ENCODE results near the gene KANTR. TPM values are rescaled to one million over a fixed set of nuclear protein-coding genes. Genes with fewer than 3 reads are reported as not detected.
A peak's percentile ranks its signal among the peaks of the same experiment; 100 is the strongest.

KANTR gene
- total RNA-seq, 1 experiment from 2014 or later: 9.7 TPM

DNA sequence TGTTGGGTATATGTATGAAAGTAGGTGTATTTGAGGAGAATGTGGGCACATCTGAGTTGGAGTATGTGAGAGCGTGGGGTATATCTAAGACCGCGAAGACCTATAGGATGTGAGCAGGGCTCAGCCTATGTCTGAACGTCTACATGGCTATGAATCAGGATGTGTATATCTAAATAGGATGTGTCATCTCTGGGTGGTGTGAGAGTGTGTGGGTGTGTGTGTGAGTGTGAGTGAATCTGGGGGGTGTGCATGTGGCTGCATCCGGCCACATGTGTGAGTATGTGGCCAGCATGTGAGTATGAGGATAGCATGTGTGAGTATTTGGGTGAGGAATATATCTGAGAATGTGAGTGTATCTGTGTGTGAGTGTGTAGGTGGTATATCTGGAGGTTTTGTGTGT, 37.6 kb upstream of the KANTR start:
- H3K79me2 ChIP-seq (ENCODE audit: low read length): peaks cover 5% of the 10 kb centered on the region; the same call in 1 of the 2 replicates
- intact Hi-C loops (cut with micrococcal nuclease): no loop called here
- CTCF ChIA-PET: no interaction called here
- no peak for DNase-seq
- H4K20me1 ChIP-seq (ENCODE audit: low read length): no peaks in the 10 kb centered on the region
- H3F3A ChIP-seq (ENCODE audit: low read length, unreplicated experiment): no peaks in the 10 kb centered on the region
- BruUV-seq (replicated peaks): no TSS peak
- no peak overlapping the region for H3K9ac ChIP-seq (ENCODE audit: low read length)
- no peak overlapping the region for H3K4me2 ChIP-seq (ENCODE audit: low read length)
- no peaks in the 10 kb centered on the region for H3K27me3 ChIP-seq (ENCODE audit: low read length)
- H3K9me3 ChIP-seq (ENCODE audit: low read length): no peaks in the 10 kb centered on the region
- no peak overlapping the region for H2AFZ ChIP-seq (ENCODE audit: low read length)
- H3K36me3 ChIP-seq (ENCODE audit: low read depth, low read length): no peaks in the 10 kb centered on the region
- ATAC-seq: peak; percentile 24; the same call in 1 of the 2 replicates
- no peak overlapping the region for H3K27ac ChIP-seq (ENCODE audit: low read length)
- TF ChIP-seq EZH2 (IDR thresholded peaks at IDR 0.05; ENCODE audit: low read length, unreplicated experiment) (no peak), EZH2phosphoT487 (IDR thresholded peaks at IDR 0.05; ENCODE audit: borderline replicate concordance, low read length) (no peak)
- TF ChIP-seq, protein P1, sequence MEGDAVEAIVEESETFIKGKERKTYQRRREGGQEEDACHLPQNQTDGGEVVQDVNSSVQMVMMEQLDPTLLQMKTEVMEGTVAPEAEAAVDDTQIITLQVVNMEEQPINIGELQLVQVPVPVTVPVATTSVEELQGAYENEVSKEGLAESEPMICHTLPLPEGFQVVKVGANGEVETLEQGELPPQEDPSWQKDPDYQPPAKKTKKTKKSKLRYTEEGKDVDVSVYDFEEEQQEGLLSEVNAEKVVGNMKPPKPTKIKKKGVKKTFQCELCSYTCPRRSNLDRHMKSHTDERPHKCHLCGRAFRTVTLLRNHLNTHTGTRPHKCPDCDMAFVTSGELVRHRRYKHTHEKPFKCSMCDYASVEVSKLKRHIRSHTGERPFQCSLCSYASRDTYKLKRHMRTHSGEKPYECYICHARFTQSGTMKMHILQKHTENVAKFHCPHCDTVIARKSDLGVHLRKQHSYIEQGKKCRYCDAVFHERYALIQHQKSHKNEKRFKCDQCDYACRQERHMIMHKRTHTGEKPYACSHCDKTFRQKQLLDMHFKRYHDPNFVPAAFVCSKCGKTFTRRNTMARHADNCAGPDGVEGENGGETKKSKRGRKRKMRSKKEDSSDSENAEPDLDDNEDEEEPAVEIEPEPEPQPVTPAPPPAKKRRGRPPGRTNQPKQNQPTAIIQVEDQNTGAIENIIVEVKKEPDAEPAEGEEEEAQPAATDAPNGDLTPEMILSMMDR (conservative IDR thresholded peaks at IDR 0.05; ENCODE audit: low read depth, low read length): no peak
- H3K9me2 ChIP-seq (replicated peaks; ENCODE audit: low read length): no peaks in the 10 kb centered on the region
- H3K4me3 ChIP-seq (ENCODE audit: low read length): no peak overlapping the region
- H3K4me1 ChIP-seq (ENCODE audit: insufficient read depth, low read length): peaks cover 4% of the 10 kb centered on the region; the same call in 1 of the 2 replicates
- POLR2A ChIA-PET (ENCODE audit: unreplicated experiment): no interaction called here

DNA sequence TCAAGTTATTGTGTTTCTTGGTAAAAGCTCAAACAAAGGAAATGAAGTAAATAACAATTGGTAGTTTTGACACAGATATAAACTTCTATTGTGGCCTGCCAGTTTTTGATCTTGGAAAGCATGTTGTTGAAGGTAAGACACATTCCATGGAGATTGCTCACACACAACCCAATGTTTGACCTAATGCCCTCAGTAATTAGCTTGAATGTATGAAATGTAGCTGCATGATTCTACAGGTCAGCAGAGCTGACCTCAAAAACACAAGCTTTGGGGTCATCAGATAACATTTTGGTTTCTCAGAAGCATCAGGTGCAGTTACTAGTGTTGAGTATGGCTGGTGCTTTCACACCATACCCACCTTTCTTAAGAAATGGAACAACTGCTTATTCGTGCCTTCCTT, 28.8 kb upstream of the KANTR start:
- H3K36me3 ChIP-seq (ENCODE audit: low read depth, low read length): no peaks in the 10 kb centered on the region
- no peak for TF ChIP-seq EZH2 (IDR thresholded peaks at IDR 0.05; ENCODE audit: low read length, unreplicated experiment)
- TF ChIP-seq, protein P1 (conservative IDR thresholded peaks at IDR 0.05; ENCODE audit: low read depth, low read length): no peak
- no peak for TF ChIP-seq EZH2phosphoT487 (IDR thresholded peaks at IDR 0.05; ENCODE audit: borderline replicate concordance, low read length)

DNA sequence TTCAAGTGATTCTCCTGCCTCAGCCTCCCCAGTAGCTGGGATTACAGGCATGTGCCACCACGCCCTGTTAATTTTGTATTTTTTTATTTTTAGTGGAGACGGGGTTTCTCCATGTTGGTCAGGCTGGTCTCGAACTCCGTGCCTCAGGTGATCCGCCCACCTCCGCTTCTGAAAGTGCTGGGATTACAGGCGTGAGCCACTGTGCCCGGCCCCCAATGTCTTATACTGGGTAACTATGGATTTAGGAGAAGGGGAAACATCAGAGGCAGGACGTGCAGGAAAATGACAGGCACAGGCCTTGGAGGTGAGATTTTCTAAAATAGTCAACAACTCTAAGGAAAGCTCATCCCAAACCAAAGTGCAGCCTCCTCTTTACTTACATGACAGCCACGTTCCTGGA, 22.9 kb upstream of the KANTR start:
- no peaks in the 10 kb centered on the region for H3K36me3 ChIP-seq (ENCODE audit: low read depth, low read length)
- no peaks in the 10 kb centered on the region for H3K27me3 ChIP-seq (ENCODE audit: low read length)
- no peaks in the 10 kb centered on the region for H3K79me2 ChIP-seq (ENCODE audit: low read length)
- TF ChIP-seq EZH2phosphoT487 (IDR thresholded peaks at IDR 0.05; ENCODE audit: borderline replicate concordance, low read length): no peak
- no peak for TF ChIP-seq EZH2 (IDR thresholded peaks at IDR 0.05; ENCODE audit: low read length, unreplicated experiment)
- TF ChIP-seq, protein P1 (conservative IDR thresholded peaks at IDR 0.05; ENCODE audit: low read depth, low read length): no peak
- BruUV-seq (replicated peaks): no TSS peak
- ChIA-PET CTCF (no interaction called here), POLR2A (ENCODE audit: unreplicated experiment) (no interaction called here)
- H3K9me3 ChIP-seq (ENCODE audit: low read length): no peaks in the 10 kb centered on the region
- no peak overlapping the region for H3K9ac ChIP-seq (ENCODE audit: low read length)
- ATAC-seq (no peak), DNase-seq (no peak)
- no peaks in the 10 kb centered on the region for H3K9me2 ChIP-seq (replicated peaks; ENCODE audit: low read length)
- H3F3A ChIP-seq (ENCODE audit: low read length, unreplicated experiment): no peaks in the 10 kb centered on the region
- H3K27ac ChIP-seq (ENCODE audit: low read length): no peak overlapping the region
- intact Hi-C loops (cut with micrococcal nuclease): loop anchor here (1.0 kb wide), 2 partner anchors 18 to 22 kb away; no protein-coding TSS in a partner anchor
- H4K20me1 ChIP-seq (ENCODE audit: low read length): no peaks in the 10 kb centered on the region
- H3K4me3 ChIP-seq (ENCODE audit: low read length): no peak overlapping the region
- H3K4me2 ChIP-seq (ENCODE audit: low read length): no peak overlapping the region
- H2AFZ ChIP-seq (ENCODE audit: low read length): peak overlapping the region; percentile 96; the same call in 1 of the 2 replicates
- peaks cover 7% of the 10 kb centered on the region; the same call in 1 of the 2 replicates for H3K4me1 ChIP-seq (ENCODE audit: insufficient read depth, low read length)

More for the DNA sequence above, 28.8 kb upstream of the KANTR start:
- POLR2A ChIA-PET (ENCODE audit: unreplicated experiment): no interaction called here
- intact Hi-C loops (cut with micrococcal nuclease): no loop called here
- H3K4me3 ChIP-seq (ENCODE audit: low read length): no peak overlapping the region
- H3K9ac ChIP-seq (ENCODE audit: low read length): no peak overlapping the region
- H2AFZ ChIP-seq (ENCODE audit: low read length): no peak overlapping the region
- no peak for DNase-seq
- H3F3A ChIP-seq (ENCODE audit: low read length, unreplicated experiment): no peaks in the 10 kb centered on the region
- no peaks in the 10 kb centered on the region for H4K20me1 ChIP-seq (ENCODE audit: low read length)
- no peaks in the 10 kb centered on the region for H3K79me2 ChIP-seq (ENCODE audit: low read length)
- no peaks in the 10 kb centered on the region for H3K9me2 ChIP-seq (replicated peaks; ENCODE audit: low read length)
- no peaks in the 10 kb centered on the region for H3K9me3 ChIP-seq (ENCODE audit: low read length)
- H3K27ac ChIP-seq (ENCODE audit: low read length): no peak overlapping the region
- H3K27me3 ChIP-seq (ENCODE audit: low read length): no peaks in the 10 kb centered on the region
- ATAC-seq: no peak
- no peak overlapping the region for H3K4me2 ChIP-seq (ENCODE audit: low read length)
- CTCF ChIA-PET: no interaction called here
- BruUV-seq (replicated peaks): no TSS peak
- H3K4me1 ChIP-seq (ENCODE audit: insufficient read depth, low read length): no peaks in the 10 kb centered on the region

Data from PC-3 (cell line).